GM18519 (cell line): Measurements from ENCODE around the gene ATOH8.

Source experiments
- ATAC-seq: cut with Tn5 transposase; IDR thresholded peaks from one replicate; pipeline ENCODE4 v1.9.1; 2021; ENCODE audit warnings: mild to moderate bottlenecking, moderate library complexity; ENCODE audit not compliant: unreplicated experiment, low FRiP score

ATOH8 gene

GRCh38 chr2:85718009-85718391 is 35.8 kb upstream of the ATOH8 start:
- no peak for ATAC-seq

- ATAC-seq: no peak
Observed at GRCh38 chr2:85718885-85719492, 34.8 kb upstream of the ATOH8 start.

- no peak for ATAC-seq
Observed at GRCh38 chr2:85719609-85720240, 34.1 kb upstream of the ATOH8 start.

DNA sequence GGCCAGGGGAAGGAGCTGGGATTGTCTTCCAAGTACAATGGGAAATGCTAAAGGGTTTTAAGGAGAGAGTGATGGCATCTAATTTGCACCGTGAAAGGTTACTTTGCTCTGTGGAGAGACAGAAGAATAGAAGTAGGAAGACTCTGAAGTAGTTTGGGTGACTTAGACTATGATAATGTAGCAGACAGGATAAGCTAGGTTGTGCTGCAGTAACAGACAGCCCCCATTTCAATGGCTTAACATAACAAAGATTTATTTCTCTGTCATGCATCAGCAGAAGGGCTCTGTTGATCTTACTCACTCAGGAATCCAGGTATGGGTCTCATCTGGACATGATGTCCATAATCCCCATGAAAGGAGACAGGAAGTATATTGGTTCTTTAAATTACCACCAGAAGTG is 33.3 kb upstream of the ATOH8 start:
- ATAC-seq: no peak

DNA sequence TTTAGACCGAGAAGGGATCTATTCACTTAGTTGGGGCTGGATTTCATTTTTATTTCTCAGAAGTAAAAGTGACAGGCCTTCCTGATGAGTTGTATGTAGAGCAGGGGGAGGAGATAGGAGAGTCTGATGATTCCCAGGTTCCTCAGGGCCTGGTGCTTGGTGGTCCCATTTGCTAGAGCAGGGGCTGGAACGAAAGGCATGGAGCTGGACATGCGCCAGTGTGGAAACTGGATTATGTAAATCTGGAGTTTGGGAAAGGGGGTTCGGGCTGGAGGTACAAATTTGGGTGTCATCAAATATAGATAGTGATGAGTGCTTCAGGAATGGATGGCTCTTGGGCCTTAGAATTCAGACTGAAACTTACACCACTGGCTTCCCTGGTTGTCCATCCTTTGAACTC is 32.1 kb upstream of the ATOH8 start:
- ATAC-seq: no peak

GRCh38 chr2:85722519-85722918 is 31.3 kb upstream of the ATOH8 start:
- ATAC-seq: no peak

DNA sequence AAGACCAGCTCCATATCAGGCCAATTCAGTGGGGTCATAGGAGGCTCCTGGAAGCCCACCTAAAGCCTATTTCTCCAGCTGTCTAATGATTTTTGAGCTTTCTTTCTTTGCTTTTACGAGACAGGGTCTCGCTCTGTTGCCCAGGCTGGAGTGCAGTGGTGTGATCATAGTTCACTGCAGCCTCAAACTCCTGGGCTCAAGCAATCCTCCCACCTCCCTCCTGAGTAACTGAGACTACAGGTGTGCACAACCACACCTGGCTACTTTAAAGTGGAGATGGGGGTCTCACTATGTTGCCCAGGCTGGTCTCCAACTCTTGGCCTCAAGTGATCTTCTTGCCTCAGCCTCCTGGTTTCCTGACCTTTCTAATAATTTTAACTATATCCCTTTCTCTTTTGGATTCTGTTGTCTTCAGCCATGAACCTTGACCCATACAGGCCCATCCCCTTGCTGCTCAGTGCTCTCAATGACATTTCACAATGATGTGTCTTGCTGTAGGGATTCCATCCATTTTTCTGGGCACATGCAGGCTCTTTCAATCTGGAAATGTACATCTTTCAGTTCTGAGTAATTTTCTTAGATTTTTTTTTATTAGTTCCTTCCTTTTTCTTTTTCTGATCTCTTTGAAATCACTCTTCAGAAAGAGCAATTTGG is 30.0 kb upstream of the ATOH8 start:
- no peak for ATAC-seq

DNA sequence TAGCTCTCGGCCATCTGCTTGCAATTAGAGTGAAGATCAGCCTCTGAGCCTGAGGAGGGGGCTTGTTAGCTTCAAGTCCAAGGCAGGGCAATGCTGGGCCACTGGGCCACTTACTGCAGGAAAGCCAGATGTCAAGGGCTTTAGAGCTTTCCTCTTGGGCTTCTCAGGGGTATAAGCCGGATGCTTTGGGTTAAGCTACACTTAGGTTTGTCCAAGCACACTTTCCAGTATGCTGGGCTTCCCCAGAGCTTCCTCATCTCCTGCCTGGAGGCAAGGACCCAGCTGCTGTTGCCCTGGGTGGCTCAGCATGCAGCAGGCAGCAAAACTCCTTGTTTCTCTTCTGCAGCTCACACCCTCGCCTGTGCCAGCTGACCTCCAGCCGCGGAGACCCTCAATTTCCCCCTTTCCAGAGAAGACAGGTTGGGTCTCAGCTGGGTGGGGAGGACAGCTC is 29.0 kb upstream of the ATOH8 start:
- ATAC-seq: no peak

DNA sequence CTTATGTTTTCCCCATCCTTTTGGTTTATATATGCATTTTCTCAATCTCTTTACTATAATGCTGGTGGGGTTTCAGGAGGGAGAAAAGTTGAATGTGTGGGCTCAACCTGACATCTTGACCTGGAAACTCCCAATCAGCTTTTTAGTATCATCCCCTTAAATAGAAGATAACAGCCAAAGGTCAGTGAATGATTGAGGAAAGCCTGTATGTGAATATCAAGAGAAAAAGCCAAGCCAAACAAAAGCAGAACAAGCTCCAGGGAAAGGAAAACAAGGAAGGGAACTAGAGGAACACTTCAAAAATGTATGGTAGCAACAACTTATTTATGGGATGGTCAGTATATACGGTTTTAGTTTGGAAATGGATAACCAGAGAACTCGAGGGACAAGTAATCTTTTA is 28.3 kb upstream of the ATOH8 start:
- ATAC-seq: no peak

GRCh38 chr2:85727798-85728197 is 26.0 kb upstream of the ATOH8 start:
- ATAC-seq: no peak

GRCh38 chr2:85728342-85728741 is 25.4 kb upstream of the ATOH8 start:
- ATAC-seq: no peak

DNA sequence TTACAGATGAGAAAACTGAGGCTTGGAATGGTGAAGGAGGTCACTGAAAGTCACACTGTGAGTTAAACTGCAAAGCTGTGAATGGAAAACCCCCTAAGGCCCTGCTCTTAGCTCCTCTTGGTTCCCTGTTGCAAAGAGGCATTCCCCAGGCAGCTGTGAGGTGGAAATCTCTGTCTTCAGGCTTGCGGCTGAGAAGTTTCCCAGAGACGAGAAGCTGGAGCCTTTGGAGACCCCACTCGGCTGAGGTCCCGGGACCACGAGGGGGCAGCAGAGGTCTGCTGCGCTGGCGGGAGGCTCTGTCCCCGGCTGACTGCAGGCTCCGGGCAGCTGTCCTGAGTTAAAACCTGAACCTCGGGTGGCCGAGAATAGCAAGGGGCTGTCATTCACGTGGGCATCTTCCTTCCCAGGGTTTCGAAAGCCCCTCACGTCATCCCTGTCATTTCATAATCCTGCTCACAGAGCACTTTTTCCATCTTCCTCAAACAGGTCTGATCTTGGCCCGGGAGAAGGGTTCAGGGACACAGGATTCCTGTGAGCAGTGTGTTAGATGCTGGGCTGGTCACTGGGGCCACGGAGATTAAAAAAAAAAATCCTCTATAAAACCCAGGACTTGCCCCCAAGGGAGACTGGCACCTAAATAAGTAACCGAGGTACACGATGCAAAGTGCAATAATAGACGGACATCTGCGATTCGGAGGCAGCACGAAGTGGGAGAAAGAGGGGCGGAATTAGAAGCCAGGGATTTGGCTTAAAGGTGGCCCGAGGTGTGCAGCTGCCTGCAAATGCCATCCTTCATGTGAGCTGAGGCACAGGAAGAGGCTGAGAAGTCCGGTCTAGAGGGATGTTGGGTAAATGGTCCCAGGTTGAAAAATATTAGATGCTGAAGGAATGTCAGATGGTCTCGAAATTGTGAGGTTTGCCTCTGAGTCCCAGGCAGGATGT is 24.6 kb upstream of the ATOH8 start:
- ATAC-seq: no peak

DNA sequence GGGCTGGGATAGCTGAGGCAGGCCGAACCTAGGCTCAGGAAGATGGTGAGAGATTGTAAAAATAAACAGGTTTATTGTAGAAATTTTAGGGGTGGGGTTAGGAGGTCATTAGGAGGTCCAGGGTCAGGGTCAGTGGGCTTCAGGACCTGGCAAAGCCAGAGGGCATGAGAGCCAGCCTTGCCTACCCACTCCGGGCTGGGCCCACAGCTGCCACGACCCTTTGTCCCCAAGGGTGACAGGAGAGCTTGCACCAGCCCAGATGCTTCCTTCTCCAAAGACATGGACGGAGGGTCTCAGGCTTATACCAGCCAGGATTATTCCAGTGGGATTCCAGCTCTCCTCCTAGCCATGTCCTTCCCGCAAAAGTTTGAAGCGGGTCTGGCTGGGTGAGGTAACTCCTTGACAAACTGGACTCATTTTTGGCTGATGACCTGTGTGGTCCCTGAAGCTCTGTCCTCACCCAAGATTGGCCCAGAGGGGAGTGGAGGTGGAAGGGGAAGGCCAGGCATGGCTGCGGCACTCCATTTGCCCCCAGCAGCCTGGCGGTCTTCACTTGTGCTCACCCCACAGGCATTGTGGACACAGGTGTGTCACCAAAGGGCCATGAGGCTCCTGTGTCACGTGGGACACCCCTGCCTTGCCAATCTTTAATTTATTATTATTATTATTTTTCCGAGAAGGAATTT is 23.8 kb upstream of the ATOH8 start:
- no peak for ATAC-seq

- no peak for ATAC-seq
Observed at GRCh38 chr2:85730686-85731230, 23.0 kb upstream of the ATOH8 start.

DNA sequence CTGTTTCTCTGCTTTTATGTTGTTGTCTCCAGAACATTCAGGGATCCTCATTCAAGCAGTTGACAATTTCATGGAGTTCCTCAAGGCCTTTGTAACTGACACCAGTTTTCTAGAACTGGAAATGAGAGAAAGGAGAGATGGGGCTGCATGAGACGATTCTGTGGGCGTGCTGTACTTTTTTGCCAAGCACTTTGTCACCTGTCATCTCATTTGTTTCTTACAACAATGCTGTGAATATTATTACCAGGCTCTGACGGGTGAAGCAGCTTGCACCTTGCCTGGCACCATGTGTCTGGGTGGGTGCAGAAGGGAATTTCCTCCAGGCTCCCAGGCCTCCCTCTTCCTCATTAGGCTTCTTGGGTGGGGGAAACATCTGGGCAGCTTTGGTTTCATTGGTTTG is 22.2 kb upstream of the ATOH8 start:
- ATAC-seq: no peak

- ATAC-seq: no peak
Observed at GRCh38 chr2:85732467-85733120, 21.2 kb upstream of the ATOH8 start.

DNA sequence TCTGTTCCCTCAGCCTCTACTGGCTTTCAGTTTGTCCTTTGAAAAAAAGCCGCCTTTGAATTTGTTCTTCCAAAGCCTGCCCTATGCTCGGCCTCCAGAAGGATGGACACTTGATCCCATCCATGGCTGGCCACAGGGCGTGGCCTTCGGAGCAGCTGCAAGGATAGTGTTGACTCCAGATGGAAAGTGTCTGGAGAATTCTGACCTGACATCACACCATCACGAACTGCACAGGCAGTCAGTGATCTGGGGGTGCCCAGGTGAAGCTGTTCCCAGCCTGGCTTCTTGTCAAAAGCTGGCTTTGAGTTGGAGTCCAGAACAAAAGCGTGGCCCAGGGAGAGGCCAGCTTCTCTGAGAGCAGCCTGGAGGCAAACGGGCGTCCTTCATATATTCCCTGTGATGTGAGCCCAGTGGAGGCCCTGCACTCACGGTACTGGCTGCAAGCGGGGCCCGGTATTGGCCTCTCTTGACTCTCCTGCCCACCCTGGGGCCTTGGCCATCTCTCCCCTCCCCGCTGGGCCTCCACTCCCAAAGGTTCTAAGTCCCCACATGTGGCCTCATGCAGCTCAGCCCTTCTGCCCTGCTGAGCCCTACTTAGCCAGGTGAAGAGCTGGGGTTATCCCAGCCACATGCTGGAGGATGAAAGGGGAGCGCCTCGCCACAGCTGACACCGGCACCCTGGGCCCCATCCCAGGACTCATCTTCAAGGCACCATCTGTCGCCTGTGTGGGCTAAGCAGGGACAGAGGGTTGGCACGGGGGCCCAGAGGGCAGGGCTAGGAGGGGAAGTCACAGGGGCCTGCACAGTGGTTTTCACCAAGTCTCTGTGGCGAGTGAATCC is 20.4 kb upstream of the ATOH8 start:
- no peak for ATAC-seq

GRCh38 chr2:85734015-85734414 is 19.8 kb upstream of the ATOH8 start:
- no peak for ATAC-seq
